Measurements from ENCODE around the gene TUBB4B. TPM values are rescaled to one million over a fixed set of nuclear protein-coding genes. Genes with fewer than 3 reads are reported as not detected.

The TUBB4B gene
- total RNA-seq, 1 donor from 2014 or later = 191 TPM

DNA sequence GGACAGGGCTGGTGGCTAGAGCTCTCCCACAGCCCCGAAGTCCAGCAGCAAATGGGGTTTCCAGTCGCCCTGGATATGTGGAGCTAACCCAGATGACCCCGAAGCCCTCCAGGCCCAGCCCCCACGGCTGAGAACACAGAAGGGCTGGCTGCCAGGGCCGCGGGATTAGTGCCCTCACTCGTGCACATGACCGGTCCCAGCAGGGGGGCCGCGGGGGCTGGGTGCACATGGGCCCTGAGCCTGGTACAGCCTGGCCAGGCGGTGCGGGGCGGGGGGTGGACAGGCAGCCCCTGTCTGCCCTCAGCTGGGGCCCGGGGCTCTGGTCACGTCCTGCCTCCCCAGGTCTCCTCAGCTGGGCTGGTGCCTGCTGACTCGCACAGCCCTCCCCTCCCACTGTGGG lies 46.7 kb upstream of the TUBB4B start:
- peaks cover 34% of the 10 kb centered on the region for H3K4me1 ChIP-seq
- H3K27ac ChIP-seq = no peak overlapping the region
- H3K4me3 ChIP-seq = no peak overlapping the region
- no peak for ATAC-seq
- no peaks in the 10 kb centered on the region for H3K9me3 ChIP-seq
- H3K27me3 ChIP-seq = no peaks in the 10 kb centered on the region
- H3K36me3 ChIP-seq = peaks cover 24% of the 10 kb centered on the region
- TF ChIP-seq, protein P1, sequence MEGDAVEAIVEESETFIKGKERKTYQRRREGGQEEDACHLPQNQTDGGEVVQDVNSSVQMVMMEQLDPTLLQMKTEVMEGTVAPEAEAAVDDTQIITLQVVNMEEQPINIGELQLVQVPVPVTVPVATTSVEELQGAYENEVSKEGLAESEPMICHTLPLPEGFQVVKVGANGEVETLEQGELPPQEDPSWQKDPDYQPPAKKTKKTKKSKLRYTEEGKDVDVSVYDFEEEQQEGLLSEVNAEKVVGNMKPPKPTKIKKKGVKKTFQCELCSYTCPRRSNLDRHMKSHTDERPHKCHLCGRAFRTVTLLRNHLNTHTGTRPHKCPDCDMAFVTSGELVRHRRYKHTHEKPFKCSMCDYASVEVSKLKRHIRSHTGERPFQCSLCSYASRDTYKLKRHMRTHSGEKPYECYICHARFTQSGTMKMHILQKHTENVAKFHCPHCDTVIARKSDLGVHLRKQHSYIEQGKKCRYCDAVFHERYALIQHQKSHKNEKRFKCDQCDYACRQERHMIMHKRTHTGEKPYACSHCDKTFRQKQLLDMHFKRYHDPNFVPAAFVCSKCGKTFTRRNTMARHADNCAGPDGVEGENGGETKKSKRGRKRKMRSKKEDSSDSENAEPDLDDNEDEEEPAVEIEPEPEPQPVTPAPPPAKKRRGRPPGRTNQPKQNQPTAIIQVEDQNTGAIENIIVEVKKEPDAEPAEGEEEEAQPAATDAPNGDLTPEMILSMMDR (IDR thresholded peaks at IDR 0.05) = no peak
- DNase-seq = no peak
- intact Hi-C loops (cut with DNase I) = no loop called here

DNA sequence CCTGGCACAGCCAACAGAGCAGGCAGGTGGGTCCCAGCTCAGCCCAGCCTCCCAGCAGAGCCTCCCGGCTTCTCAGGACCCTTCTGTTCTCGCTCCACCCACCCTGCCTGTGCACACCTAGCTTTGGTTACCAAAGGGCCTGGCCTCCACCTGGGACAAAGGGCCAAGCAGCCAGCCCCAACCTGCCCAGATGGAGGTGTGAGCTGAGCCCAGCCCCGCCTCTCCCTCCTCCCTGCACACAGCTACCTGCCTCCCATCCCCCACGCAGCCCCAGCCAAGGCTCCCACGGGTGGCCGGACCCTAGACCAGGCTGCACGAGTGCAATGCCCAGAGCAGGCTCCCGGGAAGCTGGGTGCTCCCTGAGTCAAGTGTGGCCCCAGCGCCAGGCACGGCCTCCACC lies 46.2 kb upstream of the TUBB4B start:
- ATAC-seq = no peak
- Histone ChIP-seq H3K4me3 (no peak overlapping the region), H3K9me3 (no peaks in the 10 kb centered on the region), H3K4me1 (peaks cover 34% of the 10 kb centered on the region), H3K36me3 (peaks cover 22% of the 10 kb centered on the region), H3K27me3 (no peaks in the 10 kb centered on the region), H3K27ac (no peak overlapping the region)
- TF ChIP-seq, protein P1 (IDR thresholded peaks at IDR 0.05) = no peak
- intact Hi-C loops (cut with DNase I) = no loop called here
- no peak for DNase-seq

DNA sequence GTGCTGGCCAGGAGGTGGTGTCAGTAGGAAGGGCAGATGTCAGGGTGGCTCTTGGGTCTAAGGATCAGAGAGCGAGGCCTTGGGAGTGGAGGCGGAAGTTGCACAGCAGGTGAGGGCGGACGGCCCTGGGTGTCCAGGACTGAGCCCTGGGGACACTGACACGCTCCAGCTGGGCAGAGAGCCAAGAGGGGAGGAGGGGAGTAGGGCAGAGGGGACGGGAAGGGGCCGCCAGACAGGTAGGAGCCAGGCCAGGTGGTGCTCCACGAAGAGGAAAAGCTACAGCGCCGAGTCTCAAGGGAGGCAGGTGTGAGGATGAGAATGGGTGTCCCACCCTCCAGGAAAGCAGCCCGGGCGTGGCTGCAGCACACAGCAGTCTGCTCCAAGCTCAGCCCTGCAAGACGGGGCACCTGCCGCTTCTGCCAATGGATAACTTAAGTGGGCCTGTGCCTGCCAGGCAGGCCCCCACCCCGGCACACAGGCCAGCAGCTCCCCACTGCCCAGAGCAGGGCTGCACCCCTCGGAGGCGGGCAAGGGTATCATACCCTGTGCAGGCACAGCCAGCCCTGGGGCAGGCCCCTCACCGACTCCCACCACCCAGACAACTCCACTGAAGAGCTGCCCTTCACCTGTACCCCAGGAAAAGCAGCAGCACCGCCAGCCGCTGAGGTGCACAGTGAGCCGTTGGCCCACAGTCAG lies 45.4 kb upstream of the TUBB4B start:
- H3K27me3 ChIP-seq = no peaks in the 10 kb centered on the region
- H3K27ac ChIP-seq = no peak overlapping the region
- peaks cover 15% of the 10 kb centered on the region for H3K36me3 ChIP-seq
- intact Hi-C loops (cut with DNase I) = no loop called here
- H3K4me1 ChIP-seq = peaks cover 28% of the 10 kb centered on the region
- H3K9me3 ChIP-seq = no peaks in the 10 kb centered on the region
- no peak for DNase-seq
- TF ChIP-seq, protein P1 (IDR thresholded peaks at IDR 0.05) = no peak
- H3K4me3 ChIP-seq = no peak overlapping the region
- no peak for ATAC-seq

DNA sequence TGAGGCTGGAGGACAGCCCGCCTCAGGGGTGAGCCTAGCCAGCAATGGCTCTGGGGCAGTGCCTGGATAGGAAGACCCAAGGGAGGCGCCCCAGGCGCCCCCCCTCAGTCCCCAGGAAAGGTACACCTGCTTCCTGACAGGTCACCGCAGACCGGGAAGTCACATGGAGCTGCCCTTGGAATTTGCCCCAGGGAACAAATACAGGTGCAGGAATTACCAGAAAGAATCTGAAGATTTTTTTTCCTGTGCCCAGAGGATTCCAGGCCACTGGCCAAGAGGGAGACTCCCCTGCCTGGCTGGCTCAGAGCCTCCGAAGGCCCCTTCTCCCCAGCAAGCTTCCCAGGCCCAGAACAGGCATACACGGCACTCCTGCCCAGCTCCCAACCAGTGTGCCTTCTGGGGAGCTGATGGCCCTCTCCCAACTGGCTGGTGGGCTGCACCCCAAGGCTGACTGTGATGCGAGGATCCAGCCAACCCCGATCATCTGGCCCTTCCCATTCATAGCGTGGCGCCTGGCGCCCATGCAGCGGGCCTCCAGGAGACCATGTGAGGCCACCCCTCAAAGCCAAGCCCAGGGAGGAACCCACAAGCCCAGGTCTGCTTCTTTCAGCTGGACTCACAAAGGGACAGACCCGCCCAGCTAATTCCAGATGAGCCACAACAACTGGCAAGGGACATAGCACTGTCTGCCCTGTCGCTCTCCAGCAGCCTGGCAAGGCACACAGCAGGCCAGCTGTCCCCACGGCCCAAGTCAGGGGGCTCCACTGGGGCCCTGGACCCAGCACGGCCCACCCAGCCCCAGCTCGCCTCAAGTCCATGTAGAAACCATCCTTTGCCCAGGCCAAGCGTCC lies 42.8 kb upstream of the TUBB4B start:
- ATAC-seq = peak; percentile 35
- peak overlapping the region; percentile 55 for H3K4me3 ChIP-seq

DNA sequence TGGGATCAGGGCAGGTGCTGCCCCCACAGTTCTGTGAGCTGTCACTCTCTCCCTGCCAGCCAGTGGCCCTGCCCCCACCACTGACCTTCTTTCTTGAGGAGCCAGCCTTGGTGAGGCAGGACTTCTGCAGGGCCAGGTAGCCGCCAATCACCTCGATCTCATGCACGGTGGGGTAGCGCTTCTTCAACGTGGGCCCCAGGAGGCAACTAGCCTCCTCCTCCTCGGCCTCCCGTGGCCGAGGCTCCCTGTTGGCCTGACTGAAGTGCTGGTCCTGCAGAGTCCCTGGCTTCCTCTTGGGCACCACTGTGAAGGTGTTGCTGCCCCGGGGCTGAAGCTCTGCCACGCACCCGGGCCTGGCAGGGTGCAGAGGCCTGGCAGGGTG lies 42.2 kb upstream of the TUBB4B start:
- Histone ChIP-seq H3K27me3 (no peaks in the 10 kb centered on the region), H3K9me3 (no peaks in the 10 kb centered on the region), H3K36me3 (no peaks in the 10 kb centered on the region), H3K4me1 (peaks cover 47% of the 10 kb centered on the region), H3K27ac (peak overlapping the region; percentile 68), H3K4me3 (peak overlapping the region; percentile 55)
- intact Hi-C loops (cut with DNase I) = no loop called here
- DNase-seq (no peak), ATAC-seq (no peak)
- TF ChIP-seq, protein P1 (IDR thresholded peaks at IDR 0.05) = no peak

More for the DNA sequence above, 42.8 kb upstream of the TUBB4B start:
- H3K4me1 ChIP-seq = peaks cover 41% of the 10 kb centered on the region
- no peaks in the 10 kb centered on the region for H3K9me3 ChIP-seq
- H3K36me3 ChIP-seq = no peaks in the 10 kb centered on the region
- TF ChIP-seq, protein P1 (IDR thresholded peaks at IDR 0.05) = no peak
- peak; percentile 83 for DNase-seq
- no peaks in the 10 kb centered on the region for H3K27me3 ChIP-seq
- intact Hi-C loops (cut with DNase I) = no loop called here
- H3K27ac ChIP-seq = peak overlapping the region; percentile 68
